Epidermal melanocyte (primary cell): ENCODE data around the gene ENHO.
A peak's percentile ranks its signal among the peaks of the same experiment; 100 is the strongest.

ENCODE experiments used
- DNase-seq: peaks from one replicate; pipeline ENCODE4 v3.0.0; 2011; ENCODE audit warnings: low spot score; ENCODE audit not compliant: insufficient read length

ENHO gene

DNA sequence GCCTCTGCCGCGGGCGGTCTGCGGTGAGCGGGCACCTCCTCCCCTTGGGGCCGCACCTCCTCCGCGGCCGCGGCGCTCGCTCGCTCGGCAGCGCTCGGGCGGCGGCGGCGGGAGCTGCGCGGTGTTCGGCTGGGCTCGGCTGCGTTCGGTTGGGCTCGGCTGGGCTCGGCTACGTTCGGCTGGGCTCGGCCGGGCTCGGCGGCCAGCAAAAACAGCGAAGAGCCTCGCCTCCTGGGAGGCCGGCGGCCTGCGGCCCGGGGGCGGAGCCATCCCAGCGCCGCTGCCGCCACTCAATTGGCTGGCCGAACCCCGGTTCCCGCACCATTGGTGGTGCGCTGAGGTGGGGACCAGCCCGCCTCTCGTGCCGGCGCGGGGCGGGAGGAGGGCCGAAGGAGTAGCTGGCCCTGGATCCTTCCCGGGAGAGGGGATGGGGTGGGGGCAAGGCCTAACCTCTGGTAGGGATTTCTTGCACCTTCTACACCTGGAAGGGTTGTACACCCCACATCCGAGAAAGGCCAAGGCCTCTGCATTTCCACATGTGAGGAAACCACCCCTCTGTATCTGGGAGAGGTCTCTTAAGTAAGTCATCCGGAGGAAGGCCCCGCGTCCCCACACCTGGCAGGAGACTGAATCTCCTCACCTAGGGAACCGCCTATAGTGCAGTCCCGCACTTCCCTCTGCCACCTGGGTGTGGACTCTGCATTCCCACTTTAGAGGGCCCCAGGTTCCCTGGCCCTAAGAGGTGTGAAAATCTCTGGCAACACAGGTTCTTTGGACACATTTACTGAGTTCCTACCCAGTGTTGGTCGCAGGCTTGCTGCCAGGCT, at the start of gene ENHO:
Gene ENHO (minus strand): TSS at position 20 of the 827 bp plus-strand sequence. CDS start 1,295 bp downstream, outside the sequence.
- peak; percentile 87 for DNase-seq

DNA sequence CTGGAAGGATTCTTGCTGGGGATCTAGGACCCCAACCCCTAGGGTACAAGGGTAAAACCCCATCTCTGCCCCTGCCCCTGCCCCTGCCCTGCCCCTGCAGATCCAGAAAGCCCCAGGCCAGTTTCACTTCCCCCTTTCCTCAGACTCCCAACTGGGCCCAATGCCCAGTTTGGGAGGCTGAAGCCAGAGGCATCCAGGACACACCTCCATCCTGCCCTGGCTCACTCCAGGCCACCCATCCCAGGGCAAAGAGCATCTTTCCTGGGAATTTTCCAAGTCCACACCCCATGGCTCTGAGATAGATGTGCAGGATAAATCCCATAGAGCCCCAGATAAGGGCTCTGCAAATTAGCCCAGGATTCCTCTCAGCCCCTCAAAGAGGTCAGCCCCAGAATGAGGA, 49.3 kb upstream of the ENHO start:
- DNase-seq, result no peak

GRCh38 chr9:34571481-34571810, 48.7 kb upstream of the ENHO start:
- no peak for DNase-seq

GRCh38 chr9:34570809-34571480, 48.2 kb upstream of the ENHO start:
- DNase-seq, result no peak

- no peak for DNase-seq
Measured at GRCh38 chr9:34570376-34570775, 47.6 kb upstream of the ENHO start.

- no peak for DNase-seq
Measured at GRCh38 chr9:34568774-34569173, 46.0 kb upstream of the ENHO start.

GRCh38 chr9:34568133-34568532, 45.3 kb upstream of the ENHO start:
- no peak for DNase-seq

GRCh38 chr9:34566972-34567371, 44.2 kb upstream of the ENHO start:
- DNase-seq, result no peak

- no peak for DNase-seq
Measured at GRCh38 chr9:34566322-34566721, 43.5 kb upstream of the ENHO start.

GRCh38 chr9:34565856-34566255, 43.1 kb upstream of the ENHO start:
- no peak for DNase-seq

DNA sequence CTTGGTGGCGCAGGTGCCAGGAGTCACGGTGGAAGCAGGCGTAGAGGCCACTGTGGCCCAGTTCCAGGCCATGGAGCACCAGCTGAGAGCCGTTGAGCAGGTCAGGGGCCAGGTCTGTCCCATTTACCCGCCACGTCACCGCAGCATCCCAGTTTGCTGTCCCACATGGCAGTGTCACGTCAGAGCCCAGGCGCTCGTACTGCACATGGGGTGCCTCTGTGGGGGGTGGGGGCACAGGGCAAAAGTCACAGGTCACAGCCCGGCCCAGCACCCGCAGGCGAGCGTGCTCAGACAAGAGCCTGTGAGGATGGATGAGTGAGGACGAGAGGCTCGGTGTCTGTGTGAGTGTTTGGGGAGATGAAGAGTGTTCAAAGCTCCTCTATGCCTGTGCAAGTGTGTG, 41.8 kb upstream of the ENHO start:
- no peak for DNase-seq

DNA sequence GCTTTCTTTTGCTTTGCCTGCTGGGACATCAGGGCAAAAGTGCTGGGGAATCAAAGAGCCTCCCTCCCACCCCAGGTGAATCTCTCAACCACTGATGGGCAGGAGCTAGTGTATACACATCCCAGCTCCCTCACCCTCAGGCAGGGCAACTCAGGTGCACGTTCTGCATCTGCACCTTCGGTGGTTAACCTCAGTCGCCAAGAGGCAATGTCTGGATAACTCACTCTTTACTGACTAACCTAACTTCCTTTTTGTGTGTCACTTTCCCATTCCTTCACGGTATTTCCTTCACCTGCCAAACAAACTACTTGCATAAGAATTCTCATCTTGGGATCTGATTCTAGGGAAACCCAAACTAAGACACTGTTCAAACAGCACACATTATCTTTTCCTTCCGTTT, 40.5 kb upstream of the ENHO start:
- DNase-seq, result no peak

GRCh38 chr9:34562135-34562745, 39.5 kb upstream of the ENHO start:
- no peak for DNase-seq

GRCh38 chr9:34560599-34561214, 37.9 kb upstream of the ENHO start:
- DNase-seq, result no peak

DNA sequence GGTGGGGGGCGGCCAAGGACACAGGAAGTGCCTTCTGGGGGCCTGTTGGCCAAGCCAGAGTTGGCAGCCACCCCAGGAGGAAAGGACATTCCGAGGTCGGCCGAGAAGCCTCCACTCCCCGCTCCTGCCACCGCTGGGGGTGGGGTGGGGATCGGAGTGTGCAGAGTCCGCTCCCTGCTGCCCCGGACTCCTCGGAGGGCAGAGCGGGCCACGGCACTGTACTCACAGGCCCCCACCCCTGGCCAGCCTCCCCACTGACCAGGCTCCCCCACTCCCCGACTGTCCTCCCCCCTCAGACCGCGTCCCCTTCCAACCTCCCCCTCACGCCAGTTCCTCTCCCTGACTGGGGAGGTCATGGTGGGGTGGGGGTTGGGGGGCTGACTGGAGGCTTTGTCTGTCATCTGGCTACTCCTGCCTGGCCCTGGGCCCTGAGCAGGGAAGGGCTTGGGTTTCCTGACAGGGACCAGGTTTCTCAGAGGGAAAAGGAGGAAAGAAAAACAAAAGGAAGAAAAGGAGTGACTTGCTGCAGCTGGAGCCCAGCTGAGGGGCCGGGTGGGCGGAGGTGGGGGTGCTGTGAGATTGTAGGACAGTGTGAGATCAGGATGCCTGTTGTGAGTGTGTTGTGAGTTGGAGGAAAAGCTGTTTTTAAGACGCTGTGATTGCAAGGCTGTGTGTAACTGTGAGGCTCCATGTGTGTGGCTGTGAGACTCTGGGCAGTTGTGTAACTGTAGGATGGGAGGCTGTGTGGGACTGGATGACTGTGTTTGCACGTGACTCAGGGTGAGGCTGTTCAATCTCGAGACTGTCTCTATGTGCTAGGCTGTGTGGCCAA, 37.0 kb upstream of the ENHO start:
- DNase-seq, result no peak

DNA sequence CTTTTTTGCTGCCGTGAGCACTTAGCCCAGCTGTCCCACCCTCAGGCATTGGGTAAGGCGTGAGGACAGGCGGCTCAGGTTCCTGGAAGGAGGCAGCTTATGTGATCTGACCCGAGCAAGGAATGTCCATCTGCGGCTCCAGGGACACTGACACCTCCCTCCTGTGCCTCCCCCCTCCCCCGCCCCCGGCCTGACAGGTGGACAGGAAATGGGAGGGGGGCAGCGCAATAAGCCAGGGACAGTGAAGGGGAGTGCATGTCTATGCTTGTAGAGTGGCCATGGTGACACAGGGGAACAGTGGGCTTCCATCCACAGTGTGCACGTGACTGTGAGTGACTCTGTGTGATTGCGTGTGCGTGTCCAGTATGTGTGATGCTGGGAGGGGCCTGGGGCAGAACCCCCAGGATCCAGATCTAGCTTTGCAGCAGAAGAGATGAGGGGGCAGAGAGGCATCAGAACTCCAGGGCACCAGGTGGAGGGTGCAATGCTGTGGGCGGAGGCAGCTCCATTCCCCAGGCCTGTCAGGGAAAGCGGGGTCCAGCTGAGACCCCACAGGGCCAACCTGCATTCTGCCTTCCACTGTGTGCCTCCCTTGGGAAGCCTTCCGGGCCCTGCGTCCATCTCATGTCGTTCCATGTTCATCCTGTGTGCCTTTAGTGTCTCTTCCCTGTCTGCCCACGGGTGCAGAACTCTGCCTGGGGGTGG, 36.3 kb upstream of the ENHO start:
- DNase-seq, result no peak

GRCh38 chr9:34558364-34558763, 35.6 kb upstream of the ENHO start:
- DNase-seq, result no peak

- DNase-seq, result no peak
Measured at GRCh38 chr9:34557426-34558321, 34.9 kb upstream of the ENHO start.

- no peak for DNase-seq
Measured at GRCh38 chr9:34556949-34557348, 34.2 kb upstream of the ENHO start.
